ENCODE data around the gene PHF2. TPM values are rescaled to one million over a fixed set of nuclear protein-coding genes. Genes with fewer than 3 reads are reported as not detected.

PHF2 gene
- total RNA-seq, 2 experiments from 2014 or later, result 22.1 to 23.5 TPM

- no peak overlapping the region for H3K4me3 Mint-ChIP-seq
- ChIA-PET CTCF (interaction anchor here (1.6 kb wide), 2 partner anchors 13 to 99 kb away, joined by 3 to 12 read pairs; no protein-coding TSS in a partner anchor), POLR2A (interaction anchor here (1.1 kb wide), 1 partner anchor 14 kb away, joined by 4 read pairs; no protein-coding TSS in a partner anchor)
- H3K4me1 Mint-ChIP-seq (ENCODE audit: low read depth), result no peaks in the 10 kb centered on the region
- H3K9me3 Mint-ChIP-seq (ENCODE audit: insufficient read depth), result no peaks in the 10 kb centered on the region
- no peak for DNase-seq
- H3K27me3 Mint-ChIP-seq (ENCODE audit: low read depth), result no peaks in the 10 kb centered on the region
- no peak for ATAC-seq
- no peak overlapping the region for H3K27ac Mint-ChIP-seq
- peaks cover 56% of the 10 kb centered on the region for H3K36me3 Mint-ChIP-seq (ENCODE audit: low read depth)
Measured at GRCh38 chr9:93552923-93553322, 23.5 kb upstream of the PHF2 start.

- DNase-seq (no peak), ATAC-seq (no peak)
- H3K9me3 Mint-ChIP-seq (ENCODE audit: insufficient read depth), result no peaks in the 10 kb centered on the region
- no peaks in the 10 kb centered on the region for H3K4me1 Mint-ChIP-seq (ENCODE audit: low read depth)
- POLR2A ChIA-PET, result interaction anchor here (1.2 to 1.4 kb wide), 2 partner anchors 11 to 12 kb away, joined by 3 to 4 read pairs; no protein-coding TSS in a partner anchor
- no peak overlapping the region for H3K27ac Mint-ChIP-seq
- H3K27me3 Mint-ChIP-seq (ENCODE audit: low read depth), result no peaks in the 10 kb centered on the region
- no peak overlapping the region for H3K4me3 Mint-ChIP-seq
- H3K36me3 Mint-ChIP-seq (ENCODE audit: low read depth), result peaks cover 59% of the 10 kb centered on the region
- CTCF ChIA-PET, result interaction anchor here (3.5 kb wide), 1 partner anchor 11 kb away, joined by 21 read pairs; no protein-coding TSS in a partner anchor
Measured at GRCh38 chr9:93555370-93555769, 21.0 kb upstream of the PHF2 start.

GRCh38 chr9:93557366-93558137, 18.8 kb upstream of the PHF2 start:
- no peak overlapping the region for H3K4me3 Mint-ChIP-seq
- H3K4me1 Mint-ChIP-seq (ENCODE audit: low read depth), result no peaks in the 10 kb centered on the region
- POLR2A ChIA-PET, result no interaction called here
- no peak for ATAC-seq
- no peak for DNase-seq
- H3K9me3 Mint-ChIP-seq (ENCODE audit: insufficient read depth), result no peaks in the 10 kb centered on the region
- H3K36me3 Mint-ChIP-seq (ENCODE audit: low read depth), result peaks cover 59% of the 10 kb centered on the region
- H3K27me3 Mint-ChIP-seq (ENCODE audit: low read depth), result no peaks in the 10 kb centered on the region
- no peak overlapping the region for H3K27ac Mint-ChIP-seq
- CTCF ChIA-PET, result interaction anchor here (3.5 kb wide), 1 partner anchor 9 kb away, joined by 21 read pairs; no protein-coding TSS in a partner anchor

GRCh38 chr9:93558503-93558902, 17.9 kb upstream of the PHF2 start:
- H3K36me3 Mint-ChIP-seq (ENCODE audit: low read depth), result peaks cover 57% of the 10 kb centered on the region
- ATAC-seq, result no peak
- no peak for DNase-seq
- no peak overlapping the region for H3K27ac Mint-ChIP-seq
- CTCF ChIA-PET, result no interaction called here
- POLR2A ChIA-PET, result no interaction called here
- H3K4me1 Mint-ChIP-seq (ENCODE audit: low read depth), result no peaks in the 10 kb centered on the region
- H3K27me3 Mint-ChIP-seq (ENCODE audit: low read depth), result no peaks in the 10 kb centered on the region
- H3K9me3 Mint-ChIP-seq (ENCODE audit: insufficient read depth), result no peaks in the 10 kb centered on the region
- H3K4me3 Mint-ChIP-seq, result no peak overlapping the region

GRCh38 chr9:93560991-93561390, 15.4 kb upstream of the PHF2 start:
- Mint-ChIP-seq H3K27me3 (ENCODE audit: low read depth) (no peaks in the 10 kb centered on the region), H3K4me3 (no peak overlapping the region), H3K9me3 (ENCODE audit: insufficient read depth) (no peaks in the 10 kb centered on the region), H3K36me3 (ENCODE audit: low read depth) (peaks cover 65% of the 10 kb centered on the region), H3K4me1 (ENCODE audit: low read depth) (peaks cover 8% of the 10 kb centered on the region), H3K27ac (no peak overlapping the region)
- DNase-seq (no peak), ATAC-seq (no peak)
- POLR2A ChIA-PET, result interaction anchor here (1.3 kb wide), 1 partner anchor 107 kb away, joined by 3 read pairs; no protein-coding TSS in a partner anchor
- CTCF ChIA-PET, result interaction anchor here (1.3 kb wide), 1 partner anchor 108 kb away, joined by 3 read pairs; the partner anchor contains the start of gene FAM120AOS

- POLR2A ChIA-PET, result no interaction called here
- Mint-ChIP-seq H3K4me1 (ENCODE audit: low read depth) (peaks cover 15% of the 10 kb centered on the region), H3K9me3 (ENCODE audit: insufficient read depth) (no peaks in the 10 kb centered on the region), H3K27ac (no peak overlapping the region), H3K36me3 (ENCODE audit: low read depth) (peaks cover 59% of the 10 kb centered on the region), H3K4me3 (no peak overlapping the region), H3K27me3 (ENCODE audit: low read depth) (no peaks in the 10 kb centered on the region)
- CTCF ChIA-PET, result no interaction called here
- DNase-seq (no peak), ATAC-seq (no peak)
Measured at GRCh38 chr9:93562157-93562556, 14.2 kb upstream of the PHF2 start.

GRCh38 chr9:93565089-93565488, 11.3 kb upstream of the PHF2 start:
- Mint-ChIP-seq H3K27ac (no peak overlapping the region), H3K27me3 (ENCODE audit: low read depth) (no peaks in the 10 kb centered on the region), H3K4me1 (ENCODE audit: low read depth) (peaks cover 24% of the 10 kb centered on the region), H3K36me3 (ENCODE audit: low read depth) (peaks cover 42% of the 10 kb centered on the region), H3K4me3 (no peak overlapping the region), H3K9me3 (ENCODE audit: insufficient read depth) (no peaks in the 10 kb centered on the region)
- no peak for ATAC-seq
- POLR2A ChIA-PET, result interaction anchor here (2.3 to 2.6 kb wide), 2 partner anchors 11 to 114 kb away, joined by 16 to 41 read pairs; partner anchors contain the start of genes FAM120A and PHF2
- CTCF ChIA-PET, result interaction anchor here (1.2 to 2.7 kb wide), 8 partner anchors 9 to 457 kb away, joined by 3 to 38 read pairs (median 11); partner anchors contain the start of gene FAM120AOS
- DNase-seq, result no peak

- H3K27ac Mint-ChIP-seq, result peak overlapping the region; percentile 95
- H3K4me1 Mint-ChIP-seq (ENCODE audit: low read depth), result peaks cover 24% of the 10 kb centered on the region
- DNase-seq (peak; percentile 98), ATAC-seq (peak; percentile 96)
- ChIA-PET POLR2A (interaction anchor here (0.6 to 2.6 kb wide), 22 partner anchors 9 to 433 kb away, joined by 3 to 41 read pairs (median 4); partner anchors contain the start of genes FAM120A, FAM120AOS, NINJ1 and PHF2), CTCF (interaction anchor here (0.7 to 2.7 kb wide), 51 partner anchors 8 to 742 kb away, joined by 3 to 38 read pairs (median 5); partner anchors contain the start of genes FAM120AOS and NINJ1)
- H3K9me3 Mint-ChIP-seq (ENCODE audit: insufficient read depth), result peaks cover 10% of the 10 kb centered on the region
- H3K27me3 Mint-ChIP-seq (ENCODE audit: low read depth), result no peaks in the 10 kb centered on the region
- H3K4me3 Mint-ChIP-seq, result peak overlapping the region; percentile 85
- peaks cover 47% of the 10 kb centered on the region for H3K36me3 Mint-ChIP-seq (ENCODE audit: low read depth)
Measured at GRCh38 chr9:93566408-93567270, 9.7 kb upstream of the PHF2 start.

GRCh38 chr9:93567271-93567959, 9.0 kb upstream of the PHF2 start:
- Mint-ChIP-seq H3K4me1 (ENCODE audit: low read depth) (peaks cover 24% of the 10 kb centered on the region), H3K27ac (peak overlapping the region; percentile 95), H3K27me3 (ENCODE audit: low read depth) (no peaks in the 10 kb centered on the region), H3K36me3 (ENCODE audit: low read depth) (peaks cover 41% of the 10 kb centered on the region), H3K9me3 (ENCODE audit: insufficient read depth) (peaks cover 10% of the 10 kb centered on the region), H3K4me3 (peak overlapping the region; percentile 85)
- CTCF ChIA-PET, result interaction anchor here (0.9 to 2.7 kb wide), 14 partner anchors 8 to 459 kb away, joined by 3 to 38 read pairs (median 10); partner anchors contain the start of genes FAM120AOS and NINJ1
- DNase-seq, result no peak
- ATAC-seq, result no peak
- POLR2A ChIA-PET, result interaction anchor here (0.6 to 2.6 kb wide), 14 partner anchors 9 to 434 kb away, joined by 3 to 41 read pairs (median 6); partner anchors contain the start of genes FAM120A, FAM120AOS, NINJ1 and PHF2

GRCh38 chr9:93568169-93568568, 8.2 kb upstream of the PHF2 start:
- peaks cover 37% of the 10 kb centered on the region for H3K36me3 Mint-ChIP-seq (ENCODE audit: low read depth)
- H3K27me3 Mint-ChIP-seq (ENCODE audit: low read depth), result no peaks in the 10 kb centered on the region
- ATAC-seq (no peak), DNase-seq (no peak)
- ChIA-PET CTCF (no interaction called here), POLR2A (no interaction called here)
- H3K9me3 Mint-ChIP-seq (ENCODE audit: insufficient read depth), result peaks cover 10% of the 10 kb centered on the region
- H3K4me3 Mint-ChIP-seq, result no peak overlapping the region
- H3K4me1 Mint-ChIP-seq (ENCODE audit: low read depth), result peaks cover 24% of the 10 kb centered on the region
- H3K27ac Mint-ChIP-seq, result no peak overlapping the region

GRCh38 chr9:93569621-93570174, 6.7 kb upstream of the PHF2 start:
- ChIA-PET CTCF (no interaction called here), POLR2A (no interaction called here)
- peaks cover 32% of the 10 kb centered on the region for H3K4me1 Mint-ChIP-seq (ENCODE audit: low read depth)
- H3K36me3 Mint-ChIP-seq (ENCODE audit: low read depth), result peaks cover 25% of the 10 kb centered on the region
- H3K27me3 Mint-ChIP-seq (ENCODE audit: low read depth), result no peaks in the 10 kb centered on the region
- H3K9me3 Mint-ChIP-seq (ENCODE audit: insufficient read depth), result peaks cover 10% of the 10 kb centered on the region
- DNase-seq (no peak), ATAC-seq (no peak)
- no peak overlapping the region for H3K4me3 Mint-ChIP-seq
- no peak overlapping the region for H3K27ac Mint-ChIP-seq

Data from activated CD8-positive, alpha-beta T cell treated with anti-CD3 and anti-CD28 coated beads, Interleukin-2, amount 10 ng/mL, durations not matched to agents 7 days and 5 days (primary cell).